Liver (tissue), 3 donors: Measurements from ENCODE around the gene DNTT.

Source experiments
- CTCF ChIP-seq: fragments of 150-350 bp; IDR thresholded peaks from 2 replicates; pipeline ENCODE4 v1.5.1; 2017; ENCODE audit warnings: improper control_type of control experiment, low read depth, low read length; ENCODE audit not compliant: missing input control
- FOXA1 ChIP-seq: IDR thresholded peaks from 2 replicates; pipeline ENCODE4 v1.6.1; 2016; ENCODE audit warnings: antibody characterized with exemption
- FOXA2 ChIP-seq: IDR thresholded peaks from 2 replicates; pipeline ENCODE4 v1.6.1; 2016; ENCODE audit warnings: antibody characterized with exemption
- GABPA ChIP-seq, 2 donors: IDR thresholded peaks in 1 of 2; conservative IDR thresholded peaks in 1 of 2; 2 replicates each; pipeline ENCODE4 v1.6.1; 2016; ENCODE audit warnings: antibody characterized with exemption in 2 of 2, mild to moderate bottlenecking in 1 of 2, moderate library complexity in 1 of 2
- HNF4G ChIP-seq: IDR thresholded peaks from 2 replicates; pipeline ENCODE4 v1.6.1; 2016; ENCODE audit warnings: antibody characterized with exemption
- RAD21 ChIP-seq, 2 donors: IDR thresholded peaks; 2 replicates each; pipeline ENCODE4 v1.6.1; 2016; ENCODE audit warnings: antibody characterized with exemption in 2 of 2, mild to moderate bottlenecking in 2 of 2
- RXRA ChIP-seq, 2 donors: IDR thresholded peaks; 2 replicates each; pipeline ENCODE4 v1.6.1; 2017 to 2018; ENCODE audit warnings: antibody characterized with exemption in 2 of 2, mild to moderate bottlenecking in 1 of 2
- TAF1 ChIP-seq: conservative IDR thresholded peaks from 2 replicates; pipeline ENCODE4 v1.6.1; 2016; ENCODE audit warnings: antibody characterized with exemption, mild to moderate bottlenecking
- YY1 ChIP-seq: IDR thresholded peaks from 2 replicates; pipeline ENCODE4 v1.6.1; 2016; ENCODE audit warnings: antibody characterized with exemption, mild to moderate bottlenecking
- TF ChIP-seq, protein P1 (sequence below): IDR thresholded peaks from 2 replicates; pipeline ENCODE4 v1.6.1; 2016; ENCODE audit warnings: antibody characterized with exemption
- TF ChIP-seq, protein P2 (sequence below): IDR thresholded peaks from 2 replicates; pipeline ENCODE4 v1.6.1; 2016; ENCODE audit warnings: antibody characterized with exemption
- TF ChIP-seq, protein P3 (sequence below): IDR thresholded peaks from 2 replicates; pipeline ENCODE4 v1.6.1; 2016; ENCODE audit warnings: antibody characterized with exemption, mild to moderate bottlenecking
- TF ChIP-seq, protein P4 (sequence below): IDR thresholded peaks from 2 replicates; pipeline ENCODE4 v1.6.1; 2016; ENCODE audit warnings: antibody characterized with exemption
- donor health status: healthy.
- donor health status: healthy.

DNA sequence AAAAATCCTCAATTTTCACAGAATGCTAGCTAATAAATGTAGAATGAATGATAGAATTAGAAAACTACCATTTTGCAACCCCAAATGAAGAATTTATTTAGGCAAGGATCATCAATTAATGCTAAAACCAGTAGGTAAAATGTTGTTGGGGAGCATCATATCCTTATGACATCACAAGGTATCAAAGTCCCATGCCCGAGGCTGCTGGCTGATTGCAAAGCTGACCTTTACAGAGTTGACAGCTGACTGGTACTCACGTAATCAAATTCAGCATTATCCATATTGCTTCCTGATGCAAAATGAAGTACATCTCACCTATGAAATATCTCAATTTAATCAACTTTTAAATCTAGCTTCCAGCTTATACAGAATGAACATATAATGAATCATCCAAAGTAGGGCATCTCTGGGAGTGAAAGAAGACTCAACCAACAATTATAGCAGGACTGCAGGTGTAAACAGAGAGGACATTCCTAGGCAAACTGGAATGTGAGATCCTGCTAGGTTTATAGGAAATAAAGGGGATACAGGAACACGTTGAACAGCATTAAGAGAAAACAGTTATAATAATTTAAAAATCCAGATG is 22.7 kb upstream of the DNTT start:
- TF ChIP-seq, protein P1, sequence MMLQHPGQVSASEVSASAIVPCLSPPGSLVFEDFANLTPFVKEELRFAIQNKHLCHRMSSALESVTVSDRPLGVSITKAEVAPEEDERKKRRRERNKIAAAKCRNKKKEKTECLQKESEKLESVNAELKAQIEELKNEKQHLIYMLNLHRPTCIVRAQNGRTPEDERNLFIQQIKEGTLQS = no peak
- TF ChIP-seq, protein P2, sequence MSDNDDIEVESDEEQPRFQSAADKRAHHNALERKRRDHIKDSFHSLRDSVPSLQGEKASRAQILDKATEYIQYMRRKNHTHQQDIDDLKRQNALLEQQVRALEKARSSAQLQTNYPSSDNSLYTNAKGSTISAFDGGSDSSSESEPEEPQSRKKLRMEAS = no peak
- no peak for TF ChIP-seq TAF1
- no peak for TF ChIP-seq CTCF
- no peak for TF ChIP-seq FOXA1
- TF ChIP-seq RAD21 (IDR thresholded peaks at IDR 0.05) = no peak
- no peak for TF ChIP-seq GABPA (IDR thresholded peaks at IDR 0.05 in 1 of 2, conservative IDR thresholded peaks at IDR 0.05 in 1 of 2)
- no peak for TF ChIP-seq FOXA2
- peak; percentile 46 to 56 for TF ChIP-seq RXRA (IDR thresholded peaks at IDR 0.05)
- TF ChIP-seq, protein P3, sequence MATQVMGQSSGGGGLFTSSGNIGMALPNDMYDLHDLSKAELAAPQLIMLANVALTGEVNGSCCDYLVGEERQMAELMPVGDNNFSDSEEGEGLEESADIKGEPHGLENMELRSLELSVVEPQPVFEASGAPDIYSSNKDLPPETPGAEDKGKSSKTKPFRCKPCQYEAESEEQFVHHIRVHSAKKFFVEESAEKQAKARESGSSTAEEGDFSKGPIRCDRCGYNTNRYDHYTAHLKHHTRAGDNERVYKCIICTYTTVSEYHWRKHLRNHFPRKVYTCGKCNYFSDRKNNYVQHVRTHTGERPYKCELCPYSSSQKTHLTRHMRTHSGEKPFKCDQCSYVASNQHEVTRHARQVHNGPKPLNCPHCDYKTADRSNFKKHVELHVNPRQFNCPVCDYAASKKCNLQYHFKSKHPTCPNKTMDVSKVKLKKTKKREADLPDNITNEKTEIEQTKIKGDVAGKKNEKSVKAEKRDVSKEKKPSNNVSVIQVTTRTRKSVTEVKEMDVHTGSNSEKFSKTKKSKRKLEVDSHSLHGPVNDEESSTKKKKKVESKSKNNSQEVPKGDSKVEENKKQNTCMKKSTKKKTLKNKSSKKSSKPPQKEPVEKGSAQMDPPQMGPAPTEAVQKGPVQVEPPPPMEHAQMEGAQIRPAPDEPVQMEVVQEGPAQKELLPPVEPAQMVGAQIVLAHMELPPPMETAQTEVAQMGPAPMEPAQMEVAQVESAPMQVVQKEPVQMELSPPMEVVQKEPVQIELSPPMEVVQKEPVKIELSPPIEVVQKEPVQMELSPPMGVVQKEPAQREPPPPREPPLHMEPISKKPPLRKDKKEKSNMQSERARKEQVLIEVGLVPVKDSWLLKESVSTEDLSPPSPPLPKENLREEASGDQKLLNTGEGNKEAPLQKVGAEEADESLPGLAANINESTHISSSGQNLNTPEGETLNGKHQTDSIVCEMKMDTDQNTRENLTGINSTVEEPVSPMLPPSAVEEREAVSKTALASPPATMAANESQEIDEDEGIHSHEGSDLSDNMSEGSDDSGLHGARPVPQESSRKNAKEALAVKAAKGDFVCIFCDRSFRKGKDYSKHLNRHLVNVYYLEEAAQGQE = no peak
- TF ChIP-seq YY1 = no peak
- TF ChIP-seq, protein P4, sequence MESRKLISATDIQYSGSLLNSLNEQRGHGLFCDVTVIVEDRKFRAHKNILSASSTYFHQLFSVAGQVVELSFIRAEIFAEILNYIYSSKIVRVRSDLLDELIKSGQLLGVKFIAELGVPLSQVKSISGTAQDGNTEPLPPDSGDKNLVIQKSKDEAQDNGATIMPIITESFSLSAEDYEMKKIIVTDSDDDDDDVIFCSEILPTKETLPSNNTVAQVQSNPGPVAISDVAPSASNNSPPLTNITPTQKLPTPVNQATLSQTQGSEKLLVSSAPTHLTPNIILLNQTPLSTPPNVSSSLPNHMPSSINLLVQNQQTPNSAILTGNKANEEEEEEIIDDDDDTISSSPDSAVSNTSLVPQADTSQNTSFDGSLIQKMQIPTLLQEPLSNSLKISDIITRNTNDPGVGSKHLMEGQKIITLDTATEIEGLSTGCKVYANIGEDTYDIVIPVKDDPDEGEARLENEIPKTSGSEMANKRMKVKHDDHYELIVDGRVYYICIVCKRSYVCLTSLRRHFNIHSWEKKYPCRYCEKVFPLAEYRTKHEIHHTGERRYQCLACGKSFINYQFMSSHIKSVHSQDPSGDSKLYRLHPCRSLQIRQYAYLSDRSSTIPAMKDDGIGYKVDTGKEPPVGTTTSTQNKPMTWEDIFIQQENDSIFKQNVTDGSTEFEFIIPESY = no peak
- peak; percentile 35 for TF ChIP-seq HNF4G
